Activated CD8-positive, alpha-beta memory T cell treated with anti-CD3 and anti-CD28 coated beads, Interleukin-2, amount 50 U/mL, for 1 hour (primary cell): ENCODE results near the gene TMPRSS5.
"Not testable (repeated sequence)": the region's sequence is repeated elsewhere in the genome, so short reads cannot be mapped to it uniquely, and the experiment has no call there.

ENCODE experiments used
- DNase-seq: peaks from one replicate; pipeline ENCODE4 v3.0.0-alpha.2; 2020; ENCODE audit errors: extremely low read depth

TMPRSS5 gene

DNA sequence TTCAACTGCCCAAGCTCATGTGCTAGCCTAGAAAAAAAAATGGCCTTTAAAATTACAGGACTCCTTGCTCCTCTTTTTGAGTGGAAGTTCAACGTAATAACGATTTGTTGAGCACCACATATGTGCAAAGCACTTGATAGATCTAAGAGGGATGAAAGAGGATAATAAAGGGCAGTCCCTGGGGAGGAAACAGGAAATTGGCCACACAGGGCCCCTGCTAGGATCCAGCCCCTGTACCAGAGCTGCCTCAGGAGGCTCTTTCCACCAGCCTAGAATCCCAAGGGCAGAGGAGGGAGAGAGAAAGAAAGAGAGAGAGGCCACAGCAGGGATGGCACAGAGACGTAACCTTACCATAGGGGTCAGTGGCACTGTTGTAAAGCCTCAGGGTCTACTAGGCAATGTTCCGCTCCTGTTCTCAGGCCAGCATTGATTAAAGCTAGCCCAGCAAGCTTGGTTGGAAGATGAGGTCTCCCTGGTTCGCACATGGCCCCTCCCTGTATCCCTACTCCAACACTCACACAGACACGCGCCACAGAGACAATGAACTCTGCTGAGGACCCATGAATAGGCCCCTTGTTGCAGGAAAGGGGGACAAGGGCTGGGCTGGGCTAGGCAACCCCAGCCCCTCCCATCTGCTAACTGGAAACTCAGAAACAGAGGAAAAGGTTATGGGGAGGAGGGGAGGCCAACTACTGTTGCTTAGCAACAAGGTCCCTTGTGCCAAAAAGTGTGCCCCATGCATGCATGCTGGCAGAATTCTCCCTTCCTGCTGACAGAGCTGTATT, at the start of gene TMPRSS5:
TSS of gene TMPRSS5 (minus strand) at position 438 of the 785 bp plus-strand sequence. CDS start at position 354, 84 bp downstream.
- DNase-seq = no peak

DNA sequence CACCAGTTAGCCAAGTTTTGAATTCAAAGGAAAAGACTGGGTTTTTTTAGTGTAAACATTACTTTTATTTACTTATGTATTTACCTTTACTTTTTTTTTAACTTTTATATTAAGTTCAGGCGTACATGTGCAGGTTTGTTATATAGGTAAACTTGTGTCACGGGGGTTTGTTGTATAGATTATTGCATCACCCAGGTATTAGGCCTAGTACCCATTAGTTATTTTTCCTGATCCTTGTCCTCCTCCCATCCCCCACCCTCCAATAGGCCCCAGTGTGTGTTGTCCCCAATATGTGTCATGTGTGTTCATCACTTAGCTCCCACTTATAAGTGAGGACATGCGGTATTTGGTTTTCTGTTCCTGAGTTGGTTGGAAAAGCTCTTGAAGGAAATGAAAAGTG, 46.8 kb upstream of the TMPRSS5 start:
- DNase-seq = no peak

DNA sequence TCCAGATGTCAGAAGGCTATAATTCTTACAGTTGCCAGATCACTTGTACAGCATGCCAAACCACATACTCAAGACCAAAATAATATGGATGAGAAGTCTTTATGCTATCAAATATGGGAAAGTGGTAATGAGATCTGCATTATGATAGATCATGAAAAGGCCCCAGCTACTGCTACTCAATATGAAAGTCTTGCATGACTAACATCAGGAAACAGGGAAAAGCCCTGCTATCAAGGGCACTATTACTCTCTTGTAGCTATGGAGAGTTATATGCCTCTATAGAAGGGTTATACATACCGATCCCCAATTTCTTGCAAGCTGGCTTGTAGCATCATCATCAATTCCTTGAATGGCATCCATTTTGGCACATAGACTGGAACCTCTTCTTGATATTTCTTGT, 30.2 kb upstream of the TMPRSS5 start:
- DNase-seq = no peak

DNA sequence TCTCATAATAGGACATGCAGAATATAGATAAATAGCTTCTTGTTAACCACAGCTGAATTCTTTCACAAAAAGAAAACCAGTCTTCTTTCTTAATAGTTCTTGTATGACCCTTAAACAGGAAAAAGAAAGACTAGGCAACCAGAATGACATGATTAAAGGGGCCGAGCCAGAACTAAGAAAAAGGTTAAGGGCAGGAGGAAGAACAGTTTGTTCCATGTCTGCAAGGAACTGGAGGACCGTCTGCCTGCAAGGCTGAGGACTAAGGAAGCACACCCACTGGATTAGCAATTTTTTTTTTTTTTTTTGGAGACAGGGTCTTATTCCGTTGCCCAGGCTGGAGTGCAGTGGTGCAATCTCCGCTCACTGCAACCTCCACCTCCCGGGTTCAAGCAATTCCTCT, 26.0 kb upstream of the TMPRSS5 start:
- no peak for DNase-seq

GRCh38 chr11:113730887-113731726, 25.0 kb upstream of the TMPRSS5 start:
- DNase-seq = no peak

GRCh38 chr11:113729456-113729855, 23.3 kb upstream of the TMPRSS5 start:
- no peak for DNase-seq

DNA sequence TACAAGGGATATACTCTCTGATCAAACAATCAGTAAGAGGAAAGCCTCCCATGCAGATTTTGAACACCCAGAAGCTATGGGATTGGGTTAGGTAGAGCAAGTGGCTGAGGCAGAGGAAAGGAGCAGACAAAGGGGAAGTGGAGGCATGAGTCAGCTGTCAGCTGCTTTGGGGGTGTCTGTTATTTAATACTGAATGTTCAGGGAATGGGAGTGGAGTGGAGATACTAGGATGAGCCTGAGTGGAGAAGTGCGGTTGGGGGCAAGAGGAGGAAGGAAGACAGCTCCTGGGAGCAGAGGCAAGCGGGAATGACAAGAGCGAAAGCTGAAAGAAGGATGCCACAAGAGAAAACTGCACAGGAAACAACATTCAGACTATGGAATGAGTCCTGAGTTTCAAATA, 22.7 kb upstream of the TMPRSS5 start:
- DNase-seq = no peak

DNA sequence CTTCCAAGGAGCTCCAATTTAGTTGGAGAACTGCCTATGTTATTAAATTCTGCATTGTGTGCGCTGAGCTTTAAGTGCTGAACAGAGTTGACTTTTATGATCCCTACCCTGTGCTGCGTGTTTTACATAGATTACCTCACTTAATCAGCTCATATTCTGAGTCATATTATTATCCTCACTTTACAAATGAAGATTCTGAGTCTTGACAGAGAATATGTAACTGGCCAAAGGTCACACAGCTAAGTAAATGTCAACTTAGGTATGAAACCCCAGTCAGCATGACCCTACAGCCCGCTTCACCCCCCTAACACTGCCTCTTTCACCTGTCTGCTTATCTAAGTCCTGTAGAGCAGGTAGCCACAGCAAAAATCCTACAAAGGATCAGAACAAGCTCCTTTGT, 19.8 kb upstream of the TMPRSS5 start:
- no peak for DNase-seq

DNA sequence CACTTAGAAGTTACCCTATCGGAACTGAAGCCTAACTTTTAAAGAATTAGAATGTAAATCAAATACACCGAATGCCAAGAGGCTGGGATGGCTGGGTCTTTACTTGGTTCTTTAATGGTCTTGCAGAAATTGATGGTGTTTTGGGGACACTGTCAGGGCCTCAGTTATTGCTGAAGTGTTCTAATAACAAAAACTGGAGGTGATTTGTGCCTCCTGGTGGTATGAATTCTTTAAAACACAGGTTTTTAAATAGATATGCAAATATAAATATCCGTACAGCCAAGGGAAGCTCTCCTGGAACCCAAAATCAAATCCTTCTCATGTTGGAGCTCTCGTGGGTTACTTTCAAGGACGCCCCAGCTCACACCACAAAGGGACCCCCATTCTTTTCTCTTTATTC, 19.3 kb upstream of the TMPRSS5 start:
- DNase-seq = no peak

GRCh38 chr11:113724778-113725177, 18.7 kb upstream of the TMPRSS5 start:
- no peak for DNase-seq

- DNase-seq = no peak
These were observed 17.7 kb upstream of the TMPRSS5 start for GRCh38 chr11:113723787-113724186.

GRCh38 chr11:113722934-113723333, 16.8 kb upstream of the TMPRSS5 start:
- no peak for DNase-seq

DNA sequence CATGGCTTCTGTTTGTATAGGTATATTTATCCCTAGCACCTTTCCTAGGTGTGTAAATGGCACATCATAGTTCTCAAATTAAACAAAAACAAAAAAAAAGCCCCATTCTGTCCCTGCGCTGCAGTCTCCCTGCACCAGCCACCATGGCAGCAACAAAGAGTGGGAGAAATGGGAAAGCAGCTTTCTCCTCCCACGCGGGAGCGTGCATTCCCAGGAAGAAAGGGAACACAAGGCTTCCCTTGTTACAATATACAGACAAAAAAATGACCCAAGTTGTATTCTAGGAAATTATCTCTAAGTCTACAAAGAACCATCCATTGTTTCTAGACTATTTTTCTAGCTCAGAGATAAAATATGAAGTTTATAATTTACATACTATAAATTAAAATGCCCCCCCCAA, 16.1 kb upstream of the TMPRSS5 start:
- DNase-seq = no peak

GRCh38 chr11:113721462-113722066, 15.5 kb upstream of the TMPRSS5 start:
- no peak for DNase-seq

DNA sequence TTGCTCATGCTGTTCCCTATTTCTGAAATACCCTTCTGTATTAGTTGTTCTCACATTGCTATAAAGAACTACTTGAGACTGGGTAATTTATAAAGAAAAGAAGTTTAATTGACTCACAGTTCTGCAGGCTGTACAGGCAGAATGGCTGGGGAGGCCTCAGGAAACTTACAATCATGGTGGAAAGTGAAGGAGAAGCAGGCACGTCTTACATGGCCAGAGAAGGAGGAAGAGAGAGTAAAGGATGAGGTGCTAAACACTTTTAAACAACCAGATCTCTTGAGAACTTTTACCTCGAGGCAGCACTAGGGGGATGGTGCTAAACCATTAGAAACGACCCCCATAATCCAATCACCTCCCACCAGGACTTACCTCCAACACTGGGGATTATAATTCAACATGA, 14.4 kb upstream of the TMPRSS5 start:
- DNase-seq = not testable (repeated sequence)

DNA sequence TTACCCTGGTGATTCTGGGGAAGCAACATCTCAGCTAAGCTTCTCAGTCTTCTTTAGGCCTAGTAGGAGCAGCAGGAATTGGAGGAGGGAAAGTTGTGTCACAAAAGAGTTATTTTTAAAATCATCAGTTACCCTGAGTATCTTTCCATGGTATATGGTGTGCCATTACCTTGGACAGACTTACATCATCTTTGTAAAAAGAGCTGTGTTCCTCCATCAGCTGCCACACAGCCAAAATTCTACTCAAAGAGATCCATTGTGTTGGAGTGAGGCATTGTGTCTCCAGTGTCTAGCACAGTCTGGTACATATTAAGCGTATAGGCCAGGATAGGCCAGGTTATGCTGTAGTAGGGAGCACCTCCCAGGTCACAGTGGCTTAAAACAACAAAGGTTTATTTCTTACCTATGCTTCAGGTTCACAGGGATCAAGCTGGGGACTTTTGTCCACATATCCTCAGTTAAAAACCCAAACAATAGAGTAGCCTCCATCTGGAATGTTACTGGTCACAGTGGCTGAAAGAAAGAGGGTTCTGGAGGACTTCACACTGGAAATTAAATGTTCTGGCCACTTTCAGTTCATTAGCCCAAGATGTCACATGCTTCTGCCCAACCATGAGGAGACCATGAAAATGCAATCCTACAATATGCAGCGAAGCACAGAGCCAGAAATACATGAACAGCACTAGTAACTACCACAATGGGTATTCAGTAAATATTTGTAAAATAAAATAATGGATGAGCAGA, 9.9 kb upstream of the TMPRSS5 start:
- DNase-seq = no peak

GRCh38 chr11:113715273-113715672, 9.2 kb upstream of the TMPRSS5 start:
- DNase-seq = no peak

GRCh38 chr11:113710989-113711388, 4.9 kb upstream of the TMPRSS5 start:
- no peak for DNase-seq

- not testable (repeated sequence) for DNase-seq
These were observed 2.6 kb downstream of the TMPRSS5 start for GRCh38 chr11:113703551-113703950.

DNA sequence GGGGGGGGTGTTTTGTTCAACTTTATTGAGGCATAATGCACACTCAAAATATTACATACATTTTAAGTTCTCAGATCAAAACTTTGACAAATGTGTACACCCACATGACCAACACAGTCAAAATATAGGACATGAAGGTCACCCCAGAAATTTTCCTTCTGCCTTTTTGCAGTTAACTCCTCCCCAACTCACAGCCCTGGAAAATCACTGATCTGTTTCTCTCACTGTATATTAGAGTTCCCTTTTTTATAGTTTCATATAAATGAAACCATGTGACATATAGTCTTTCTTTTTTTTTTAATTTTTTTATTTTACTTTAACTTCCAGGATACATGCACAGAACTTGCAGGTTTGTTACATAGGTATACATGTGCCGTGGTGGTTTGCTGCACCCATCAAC, 4.6 kb downstream of the TMPRSS5 start:
- no peak for DNase-seq

GRCh38 chr11:113698515-113698914, 7.6 kb downstream of the TMPRSS5 start:
- no peak for DNase-seq
